Small intestine (tissue), 16 donors: ENCODE results near the gene PPIP5K2. TPM values are rescaled to one million over a fixed set of nuclear protein-coding genes. Genes with fewer than 3 reads are reported as not detected.
"Not testable (repeated sequence)": the region's sequence is repeated elsewhere in the genome, so short reads cannot be mapped to it uniquely, and the experiment has no call there.

ENCODE experiments used
- DNase-seq, 2 donors: peaks; one replicate each; pipeline versions ENCODE4 v3.0.0 to v3.0.0-alpha.2; 2013
- FAIRE-seq: peaks from 2 replicates; lab custom pipeline; 2012; peaks lifted over from hg19 to GRCh38; lab: Jason Lieb, UNC
- H3K27ac ChIP-seq, 3 donors: one replicate each; pipeline ENCODE4 v1.5.1; 2013; ENCODE audit warnings: low read length in 2 of 3, mild to moderate bottlenecking in 2 of 3, control low read depth in 1 of 3, inconsistent platforms in 1 of 3, low read depth in 1 of 3, moderate library complexity in 1 of 3
- H3K27me3 ChIP-seq, 3 donors: one replicate each; pipeline ENCODE4 v1.6.1; 2013; ENCODE audit warnings: low read length in 3 of 3, inconsistent platforms in 1 of 3; ENCODE audit not compliant: control insufficient read depth in 3 of 3, insufficient read depth in 3 of 3
- H3K36me3 ChIP-seq, 3 donors: one replicate each; pipeline ENCODE4 v1.6.1; 2013; ENCODE audit warnings: low read length in 3 of 3, inconsistent platforms in 1 of 3, low read depth in 1 of 3, mild to moderate bottlenecking in 1 of 3, moderate library complexity in 1 of 3; ENCODE audit not compliant: control insufficient read depth in 3 of 3, insufficient read depth in 2 of 3
- H3K4me1 ChIP-seq, 3 donors: one replicate each; pipeline ENCODE4 v1.6.1; 2013; ENCODE audit warnings: low read length in 2 of 3, inconsistent platforms in 1 of 3, low read depth in 1 of 3, mild to moderate bottlenecking in 1 of 3, moderate library complexity in 1 of 3; ENCODE audit not compliant: control insufficient read depth in 3 of 3, insufficient read depth in 2 of 3
- H3K4me3 ChIP-seq, 3 donors: one replicate each; pipeline ENCODE4 v1.5.1; 2013; ENCODE audit warnings: low read length in 3 of 3, control low read depth in 1 of 3, inconsistent platforms in 1 of 3, low read depth in 1 of 3, mild to moderate bottlenecking in 1 of 3, moderate library complexity in 1 of 3
- H3K9me3 ChIP-seq, 2 donors: one replicate each; pipeline ENCODE4 v1.6.1; 2013; ENCODE audit warnings: low read depth in 1 of 2, low read length in 1 of 2; ENCODE audit not compliant: control insufficient read depth in 2 of 2, insufficient read depth in 1 of 2
- WGBS, 3 donors: extraction: QIAGEN DNeasy Blood & Tissue Kit; methylation state at CpG; one replicate each; pipeline ENCODE4 v1.1.7; 2013; 5-methylcytosine and 5-hydroxymethylcytosine counted together
- long read RNA-seq, 10 donors: transcript quantifications; one replicate each; lab custom pipeline, GENCODE V29; 2026
- polyA plus RNA-seq, 4 donors: library from polyadenylated mRNA; stranded (reverse) in 3 of 4; unstranded in 1 of 4; fragments of 200-250 nt in 3 of 4; fragments of 120-200 nt in 1 of 4; gene quantifications; one replicate each; pipeline versions ENCODE4 v1.2.1 to v1.2.3, GENCODE V29; 2013
- donor health status: healthy with polysubstance abuse.
- donor health status: control.
- donor health status: control.
- donor health status: Bipolar disorder and iron deficiency.
- donor health status: healthy.

PPIP5K2 gene
- polyA plus RNA-seq, result 10 to 100 TPM; 11.9 to 53.5 (median 16.1) TPM
- long read RNA-seq, donor 1, partial matches to known transcripts, result 58 of 58 reads
- long read RNA-seq, donor 1, other reads (novel, unspliced or antisense), result 0 of 58 reads
- long read RNA-seq, donor 2, result 0 reads
- long read RNA-seq, donor 3, partial matches to known transcripts, result 0 of 2 reads
- long read RNA-seq, donor 3, other reads (novel, unspliced or antisense), result 0 of 2 reads
- long read RNA-seq, donor 4, result 0 reads
- long read RNA-seq, donor 5, partial matches to known transcripts, result 0 of 1 reads
- long read RNA-seq, donor 5, other reads (novel, unspliced or antisense), result 0 of 1 reads
- long read RNA-seq, donor 6, result 0 reads
- long read RNA-seq, donor 7, partial matches to known transcripts, result 37 of 38 reads
- long read RNA-seq, donor 7, other reads (novel, unspliced or antisense), result 0 of 38 reads
- long read RNA-seq, donor 8, partial matches to known transcripts, result 0 of 1 reads
- long read RNA-seq, donor 8, other reads (novel, unspliced or antisense), result 0 of 1 reads
- long read RNA-seq, donor 9, partial matches to known transcripts, result 0 of 2 reads
- long read RNA-seq, donor 9, other reads (novel, unspliced or antisense), result 0 of 2 reads
- long read RNA-seq, donor 10, partial matches to known transcripts, result 22 of 25 reads
- long read RNA-seq, donor 10, other reads (novel, unspliced or antisense), result 0 of 25 reads

DNA sequence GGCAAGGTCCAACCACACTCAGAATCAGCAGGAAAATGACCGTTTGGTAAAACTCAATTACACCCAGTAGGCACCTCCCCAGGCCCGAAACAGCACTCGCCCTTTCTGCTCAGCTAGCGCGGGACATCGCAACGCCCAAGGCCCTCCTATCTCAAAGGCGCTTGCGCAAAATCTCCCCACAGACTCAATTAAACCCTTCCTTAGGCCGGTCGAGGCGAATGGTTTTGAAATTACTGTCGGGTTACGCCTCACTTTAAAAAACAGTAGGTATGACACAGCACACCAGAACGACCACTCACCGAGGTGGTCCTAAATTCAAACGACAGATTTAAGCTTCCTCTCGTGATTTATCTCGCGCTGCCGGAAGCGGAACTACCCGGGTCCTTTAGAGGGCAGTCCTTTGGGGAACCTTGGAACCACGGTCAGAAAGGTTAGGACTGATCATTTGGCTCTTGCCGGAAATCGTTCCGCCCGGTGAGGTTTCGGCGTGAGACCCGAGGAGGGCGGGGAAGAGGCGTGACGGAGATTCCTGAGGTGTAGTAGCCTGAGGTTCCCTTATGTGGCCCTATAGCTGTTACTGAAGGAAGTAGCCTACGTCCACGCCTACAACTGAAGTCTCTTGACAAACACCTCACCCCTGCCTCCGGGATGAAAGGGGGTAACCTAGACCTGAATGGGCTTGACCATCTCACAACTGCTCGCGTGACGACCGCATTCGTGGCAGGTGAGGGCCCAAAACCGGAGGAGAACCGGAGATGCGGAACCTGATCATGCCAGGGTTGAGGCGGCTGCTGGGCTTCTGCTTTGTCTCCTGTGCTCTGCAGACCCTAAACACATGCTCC lies at the start of gene PPIP5K2, which contains the start of gene GIN1:
Gene PPIP5K2, plus strand, starts transcription at position 537 of the 842 bp plus-strand sequence. CDS start 9,289 bp downstream, outside the sequence.
Gene GIN1, minus strand, starts transcription at position 374 of the 842 bp plus-strand sequence. CDS start 11,431 bp downstream, outside the sequence.
- Histone ChIP-seq H3K4me1 (peaks cover 0 to 8% (median 0%) of the 10 kb centered on the region in 3 donors), H3K36me3 (no peaks in the 10 kb centered on the region), H3K27me3 (no peaks in the 10 kb centered on the region), H3K9me3 (no peaks in the 10 kb centered on the region), H3K4me3 (peak within 1 kb of the TSS; percentile 58 to 91 (median 75)), H3K27ac (peak within 1 kb of the TSS; percentile 79 to 98 (median 95))
- FAIRE-seq (peak; percentile 36), DNase-seq (peak; percentile 99)
- WGBS, 3 donors, result 0% methylated on average over 46 of the region's 46 CpGs

DNA sequence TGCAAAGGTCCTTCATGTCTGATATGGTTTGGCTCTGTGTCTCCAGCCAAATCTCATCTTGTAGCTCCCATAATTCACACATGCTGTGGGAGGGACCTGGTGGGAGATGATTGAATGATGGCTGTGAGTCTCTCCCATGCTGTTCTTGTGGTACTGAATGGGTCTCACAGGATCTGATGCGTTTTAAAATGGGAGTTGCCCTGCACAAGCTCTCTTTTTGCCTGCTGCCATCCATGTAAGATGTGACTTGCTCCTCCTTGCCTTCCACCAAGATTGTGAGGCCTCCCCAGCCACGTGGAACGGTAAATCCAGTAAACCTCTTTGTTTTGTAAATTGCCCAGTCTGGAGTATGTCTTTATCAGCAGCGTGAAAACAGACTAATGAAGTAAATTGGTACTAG lies 46.6 kb upstream of the PPIP5K2 start:
- not testable (repeated sequence) for DNase-seq, H3K36me3 ChIP-seq, H3K4me3 ChIP-seq, H3K27me3 ChIP-seq, H3K4me1 ChIP-seq, FAIRE-seq, H3K27ac ChIP-seq
- 61 to 86% (median 79%) methylated on average over 4 of the region's 4 CpGs for WGBS, 3 donors
- peaks cover 4 to 26% of the 10 kb centered on the region in 2 donors for H3K9me3 ChIP-seq

DNA sequence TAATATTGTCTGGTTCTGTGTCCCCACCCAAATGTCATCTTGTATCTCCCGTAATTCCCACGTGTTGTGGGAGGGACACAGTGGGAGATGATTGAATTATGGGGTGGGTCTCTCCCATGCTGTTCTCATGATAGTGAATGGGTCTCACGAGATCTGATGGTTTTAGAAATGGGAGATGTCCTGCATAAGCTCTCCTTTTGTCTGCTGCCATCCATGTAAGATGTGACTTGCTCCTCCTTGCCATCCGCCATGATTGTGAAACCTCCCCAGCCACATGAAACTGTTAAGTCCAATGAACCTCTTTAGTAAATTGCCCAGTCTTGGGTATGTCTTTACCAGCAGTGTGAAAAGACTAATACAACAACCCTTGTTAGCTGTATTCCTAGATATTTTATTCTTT lies 44.7 kb upstream of the PPIP5K2 start:
- FAIRE-seq (no peak), DNase-seq (no peak)
- Histone ChIP-seq H3K9me3 (peaks cover 6 to 42% of the 10 kb centered on the region in 2 donors), H3K36me3 (no peaks in the 10 kb centered on the region), H3K4me3 (no peak overlapping the region), H3K27ac (no peak overlapping the region), H3K27me3 (no peaks in the 10 kb centered on the region), H3K4me1 (no peaks in the 10 kb centered on the region)
- whole genome bisulfite sequencing, 3 donors, result 82 to 92% (median 88%) methylated on average over 4 of the region's 4 CpGs

DNA sequence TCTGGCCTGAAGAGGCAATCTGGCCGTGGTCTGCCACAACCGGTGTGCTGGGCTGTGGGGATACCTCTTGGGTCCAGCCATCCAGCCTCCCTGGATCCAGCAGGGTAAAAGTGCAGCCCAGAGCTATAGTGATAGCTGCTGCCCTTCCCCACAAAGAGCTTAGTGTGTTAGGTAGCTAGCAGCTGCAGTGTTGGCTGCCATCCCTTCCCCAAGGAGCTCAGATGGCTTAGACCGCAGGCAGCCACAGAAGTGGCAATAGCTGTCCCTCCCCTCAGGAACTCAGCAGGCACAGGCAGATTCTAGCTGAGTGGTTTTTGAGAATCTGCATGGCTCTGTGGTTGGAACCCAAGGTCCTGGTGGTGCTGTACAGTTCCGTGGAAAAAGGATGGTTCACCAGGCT lies 40.3 kb upstream of the PPIP5K2 start:
- Histone ChIP-seq H3K9me3 (peaks cover 5 to 33% of the 10 kb centered on the region in 2 donors), H3K27ac (no peak overlapping the region), H3K36me3 (peaks cover 0 to 4% (median 2%) of the 10 kb centered on the region in 3 donors), H3K27me3 (no peaks in the 10 kb centered on the region), H3K4me3 (no peak overlapping the region), H3K4me1 (no peaks in the 10 kb centered on the region)
- 74 to 97% (median 84%) methylated on average over 4 of the region's 4 CpGs for WGBS, 3 donors
- FAIRE-seq (no peak), DNase-seq (no peak)

DNA sequence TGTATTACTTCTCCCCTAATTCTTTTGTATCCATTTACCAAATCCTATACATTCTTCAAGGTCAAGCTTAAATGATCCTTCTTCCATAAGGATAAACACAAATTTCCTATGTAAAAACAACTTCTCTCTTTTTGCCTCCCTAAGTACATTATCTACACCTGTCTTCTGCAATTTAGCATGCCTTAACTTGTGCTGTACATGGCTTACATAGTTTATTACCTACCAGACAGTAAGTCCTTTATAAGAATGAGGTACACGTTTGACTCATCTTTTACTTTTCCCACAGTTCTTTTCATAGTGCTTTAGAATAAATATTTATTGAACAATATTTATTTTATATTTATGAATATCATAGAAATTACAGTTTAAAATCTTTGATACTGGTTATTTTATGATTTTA lies 33.6 kb upstream of the PPIP5K2 start:
- no peak overlapping the region for H3K27ac ChIP-seq
- no peaks in the 10 kb centered on the region for H3K27me3 ChIP-seq
- WGBS, 3 donors, result 92 to 96% (median 93%) methylated on average over 1 of the region's 1 CpG
- H3K4me1 ChIP-seq, result no peaks in the 10 kb centered on the region
- peaks cover 2 to 13% of the 10 kb centered on the region in 2 donors for H3K9me3 ChIP-seq
- no peak overlapping the region for H3K4me3 ChIP-seq
- DNase-seq, result no peak
- peaks cover 3 to 15% (median 5%) of the 10 kb centered on the region in 3 donors for H3K36me3 ChIP-seq
- FAIRE-seq, result no peak

DNA sequence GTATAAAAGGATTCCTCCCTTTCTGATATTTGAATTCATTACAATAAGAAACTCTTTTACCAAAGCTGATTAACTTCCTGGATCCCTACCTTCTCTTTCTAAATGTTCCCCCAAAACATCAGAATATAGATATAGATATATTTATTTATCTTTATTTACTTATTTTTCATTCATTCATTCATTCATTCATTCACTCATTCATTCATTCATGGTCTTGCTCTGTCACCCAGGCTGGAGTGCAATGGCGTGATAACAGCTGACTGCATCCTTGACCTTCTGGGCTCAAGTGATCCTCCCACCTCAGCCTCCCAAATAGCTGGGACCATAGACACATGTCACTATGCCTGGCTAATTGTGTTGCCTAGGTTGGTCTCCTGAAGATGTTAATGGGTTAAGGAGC lies 30.8 kb upstream of the PPIP5K2 start:
- Histone ChIP-seq H3K4me1 (no peaks in the 10 kb centered on the region), H3K27me3 (no peaks in the 10 kb centered on the region), H3K4me3 (no peak overlapping the region), H3K36me3 (peaks cover 3 to 22% (median 5%) of the 10 kb centered on the region in 3 donors), H3K9me3 (peaks cover 2 to 13% of the 10 kb centered on the region in 2 donors), H3K27ac (no peak overlapping the region)
- DNase-seq (no peak), FAIRE-seq (no peak)
- whole genome bisulfite sequencing, 3 donors, result 96 to 97% (median 97%) methylated on average over 1 of the region's 1 CpG

DNA sequence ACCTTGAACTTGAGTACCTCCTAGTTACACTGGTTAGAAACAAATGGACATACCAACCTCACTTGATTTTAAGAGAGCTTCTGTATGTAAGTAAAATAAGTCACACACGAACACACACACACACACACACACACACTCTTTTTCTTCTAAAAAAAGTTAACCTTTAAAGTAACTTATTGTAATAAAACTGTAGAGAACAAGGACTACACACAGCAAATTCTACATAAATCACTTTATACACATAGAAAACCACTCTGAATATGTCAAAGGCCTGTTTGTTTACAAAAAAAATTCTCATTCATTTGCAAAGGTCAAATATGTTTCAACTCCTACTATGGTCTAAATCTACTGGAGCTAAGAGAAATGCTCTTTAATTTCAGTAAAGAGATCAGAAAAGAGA lies 29.3 kb upstream of the PPIP5K2 start:
- no peaks in the 10 kb centered on the region for H3K4me1 ChIP-seq
- FAIRE-seq (no peak), DNase-seq (no peak)
- WGBS, 3 donors, result 86 to 91% (median 89%) methylated on average over 1 of the region's 1 CpG
- H3K27me3 ChIP-seq, result no peaks in the 10 kb centered on the region
- peaks cover 0 to 6% of the 10 kb centered on the region in 2 donors for H3K9me3 ChIP-seq
- no peak overlapping the region for H3K27ac ChIP-seq
- no peak overlapping the region for H3K4me3 ChIP-seq
- peaks cover 2 to 19% (median 3%) of the 10 kb centered on the region in 3 donors for H3K36me3 ChIP-seq

DNA sequence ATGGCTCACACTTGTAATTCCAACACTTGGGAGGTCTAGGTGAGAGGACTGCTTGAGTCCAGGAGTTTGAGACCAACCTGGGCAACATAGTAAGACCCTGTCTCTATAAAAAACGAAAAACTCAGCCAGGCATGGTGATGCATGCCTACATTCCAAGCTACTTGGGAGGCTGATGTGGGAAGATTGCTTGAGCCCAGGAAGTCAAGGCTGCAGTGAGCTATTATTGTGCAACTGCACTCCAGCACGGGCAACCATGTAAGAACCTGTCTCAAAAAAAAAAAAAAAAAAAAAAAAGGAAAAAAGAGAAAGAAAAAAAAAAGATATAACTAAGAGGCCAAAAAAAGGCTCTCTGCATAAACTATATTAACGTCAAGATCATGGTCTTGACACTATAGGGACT lies 27.4 kb upstream of the PPIP5K2 start:
- H3K27me3 ChIP-seq, result no peaks in the 10 kb centered on the region
- peaks cover 0 to 15% (median 2%) of the 10 kb centered on the region in 3 donors for H3K36me3 ChIP-seq
- WGBS, 3 donors, result 93 to 98% (median 94%) methylated on average over 3 of the region's 3 CpGs
- no peaks in the 10 kb centered on the region for H3K4me1 ChIP-seq
- no peak for FAIRE-seq
- H3K4me3 ChIP-seq, result no peak overlapping the region
- no peak overlapping the region for H3K27ac ChIP-seq
- peaks cover 0 to 3% of the 10 kb centered on the region in 2 donors for H3K9me3 ChIP-seq
- no peak for DNase-seq
